ENCODE data around the gene C16orf96.

DNA sequence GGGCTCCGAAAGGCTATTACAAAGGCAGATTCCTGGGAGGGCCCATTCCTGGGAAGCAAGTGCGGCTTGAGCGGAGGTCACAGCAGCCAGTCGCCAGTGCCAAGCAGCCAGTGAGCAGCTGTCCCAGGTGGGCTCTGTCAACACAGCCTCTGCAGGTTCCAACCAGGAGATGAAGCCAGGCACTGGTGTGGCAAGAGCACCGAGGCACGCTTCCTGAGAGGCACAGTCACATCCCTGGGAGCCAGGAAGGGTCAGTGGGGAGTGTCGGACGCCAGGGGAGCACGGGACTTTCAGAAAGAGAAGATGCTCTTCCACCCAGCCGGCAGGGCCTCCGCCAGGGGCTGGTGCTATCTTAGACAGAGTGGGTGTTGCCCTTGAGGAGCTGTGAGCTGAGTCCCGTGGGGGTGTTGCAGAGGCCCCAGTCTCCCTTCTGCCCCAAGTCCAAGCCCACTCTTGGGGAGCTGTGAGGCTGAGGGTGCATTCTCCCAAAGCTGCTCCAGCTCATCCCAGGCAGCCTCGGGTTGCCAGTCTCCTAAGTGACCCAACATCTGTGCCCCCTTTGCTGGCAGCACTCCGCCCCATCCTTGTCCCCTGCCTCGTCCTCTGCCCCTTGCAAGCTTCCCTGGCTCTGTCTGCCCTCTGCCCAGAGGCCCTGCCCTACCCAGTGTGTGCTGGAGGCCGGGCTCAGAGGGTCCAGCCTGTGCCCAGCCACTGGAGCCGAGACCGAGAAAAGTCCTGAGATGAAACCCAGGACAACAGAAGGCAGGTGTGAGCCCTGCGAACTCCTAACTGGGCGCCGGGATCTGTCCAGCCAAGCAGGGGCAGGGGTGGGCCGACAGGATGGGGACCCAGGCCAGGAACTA is 51.9 kb downstream of the C16orf96 start:
- TF ChIP-seq POLR2AphosphoS5 (IDR thresholded peaks at IDR 0.05; ENCODE audit: low read depth, low read length) (peak; percentile 64; the same call in 1 of the 2 replicates), POLR2A (IDR thresholded peaks at IDR 0.05; ENCODE audit: low read depth, low read length) (no peak), TAF1 (IDR thresholded peaks at IDR 0.05; ENCODE audit: borderline replicate concordance, low read depth, low read length) (no peak)

Measured in GM12892 (cell line).